GM03348 (cell line): ENCODE measurements around the gene PELI2.

Source experiments
- DNase-seq: peaks from one replicate; pipeline ENCODE4 v3.0.0; 2012; ENCODE audit warnings: low spot score

The PELI2 gene

GRCh38 chr14:56117765-56118610 is at the start of gene PELI2:
Gene PELI2, plus strand, starts transcription at chr14:56118411. Its CDS starts 250 bp downstream, at chr14:56118661.
- peak; percentile 88 for DNase-seq

DNA sequence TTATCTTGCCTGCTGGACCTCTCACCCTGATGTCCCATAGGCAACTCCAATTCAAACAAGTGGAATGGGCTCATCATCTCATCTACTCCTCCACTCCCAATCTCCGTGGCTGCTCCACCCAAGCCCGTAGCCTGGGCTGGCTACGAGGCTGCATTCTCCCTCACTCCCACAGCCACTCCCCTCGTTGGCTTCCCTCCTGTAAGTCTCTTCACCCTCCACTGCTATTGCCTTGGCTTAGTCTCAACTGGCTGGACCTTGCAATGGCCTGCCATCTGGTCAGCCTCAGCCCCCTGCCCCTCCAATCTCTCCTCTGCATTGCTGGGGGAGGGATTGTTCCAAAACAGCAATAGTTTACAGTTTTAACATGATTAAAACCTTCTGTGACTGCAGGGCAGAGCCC is 44.4 kb upstream of the PELI2 start:
- DNase-seq, result no peak

DNA sequence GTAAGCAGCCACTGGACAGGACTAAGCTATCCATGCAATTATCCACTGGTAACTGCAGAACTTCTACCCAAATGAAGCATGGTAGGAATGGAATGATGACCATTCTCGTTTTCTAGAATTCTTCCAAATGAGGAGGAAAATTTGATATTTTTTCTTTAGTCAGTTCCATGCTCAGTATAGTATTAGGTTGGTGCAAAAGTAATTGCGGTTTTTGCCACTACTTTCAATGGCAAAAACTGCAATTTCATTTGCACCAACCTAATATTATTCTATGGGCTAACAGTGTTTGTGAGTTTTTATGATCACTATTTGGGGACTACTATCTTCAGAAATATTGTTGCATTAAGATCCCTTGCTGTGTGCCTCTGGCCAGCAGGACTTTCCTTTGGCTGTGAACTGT is 42.9 kb upstream of the PELI2 start:
- DNase-seq, result no peak

DNA sequence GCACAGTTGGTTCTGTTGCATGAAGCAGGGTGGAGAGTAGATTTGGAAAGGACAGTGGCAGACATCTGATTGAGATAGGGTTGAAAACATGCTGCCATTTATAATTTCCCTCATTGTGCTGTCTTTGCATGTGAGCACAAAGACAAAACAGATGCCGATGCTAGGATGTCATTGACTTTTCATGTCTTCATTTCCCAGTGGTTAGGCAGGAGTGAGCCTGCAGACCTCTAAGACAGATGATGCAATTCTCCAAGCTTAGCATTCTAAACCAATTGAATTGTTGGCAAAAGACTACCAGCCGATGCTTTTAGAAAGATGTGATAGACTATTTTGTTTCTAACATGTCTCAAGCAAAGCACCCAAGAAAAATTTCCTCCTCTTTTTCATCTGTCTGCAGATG is 37.1 kb upstream of the PELI2 start:
- DNase-seq, result peak; percentile 22

DNA sequence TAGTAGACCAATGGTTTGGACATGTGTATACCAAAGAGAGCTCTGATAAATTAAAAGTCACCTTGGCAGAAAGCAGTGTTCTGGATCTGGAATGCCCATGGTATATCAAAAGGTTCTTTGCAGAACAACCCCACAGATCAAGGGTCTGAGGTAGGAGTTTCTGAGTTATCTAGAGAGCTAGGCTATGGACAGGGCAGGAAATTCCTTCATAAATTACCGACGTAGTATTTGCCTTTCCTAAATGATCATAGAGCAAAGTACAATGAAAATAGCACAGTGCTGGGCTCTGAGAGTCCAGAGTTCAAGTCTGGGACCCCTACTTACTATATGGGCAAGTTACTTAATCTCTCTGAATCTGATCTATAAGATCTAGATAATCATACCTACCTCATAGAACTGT is 35.3 kb upstream of the PELI2 start:
- DNase-seq, result no peak

- no peak for DNase-seq
Observed at GRCh38 chr14:56085471-56085870, 32.7 kb upstream of the PELI2 start.

DNA sequence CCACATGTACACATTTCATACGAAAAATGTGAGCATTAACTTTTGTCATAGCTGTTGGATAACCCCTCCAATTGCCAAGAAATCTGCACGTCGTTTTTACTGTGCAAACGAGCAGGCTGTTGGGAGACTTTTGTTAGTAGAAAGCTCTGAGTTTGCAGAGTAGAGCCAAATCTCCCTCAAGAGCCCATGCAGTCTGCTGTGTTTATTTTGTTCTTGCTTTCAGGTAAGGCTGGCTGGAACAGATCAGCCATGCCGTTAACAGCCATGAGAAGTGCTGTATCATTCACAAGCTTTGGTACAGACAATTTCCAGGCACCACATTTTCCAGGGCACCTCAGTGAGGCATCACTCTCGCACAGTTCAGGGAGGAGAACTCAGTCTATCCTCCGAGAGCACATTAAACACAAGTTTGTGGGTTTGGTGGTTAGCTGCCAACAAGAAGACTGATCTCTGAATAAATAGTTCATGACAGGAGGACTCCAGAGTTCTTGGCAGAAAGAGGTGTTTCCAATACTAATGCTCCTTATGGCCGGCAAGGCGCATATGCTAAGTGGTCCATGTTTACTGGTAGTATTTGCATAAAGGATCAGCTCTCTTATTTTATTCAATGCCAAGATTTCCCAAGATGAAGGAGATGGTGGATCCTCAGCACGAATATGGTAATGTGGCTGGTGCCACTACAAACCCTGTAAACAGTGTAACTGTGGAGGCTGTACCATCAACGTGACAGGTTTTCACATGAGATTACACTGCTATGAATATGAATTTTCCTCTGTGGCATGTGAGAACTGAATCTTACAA is 30.3 kb upstream of the PELI2 start:
- DNase-seq, result no peak

- no peak for DNase-seq
Observed at GRCh38 chr14:56088941-56089340, 29.3 kb upstream of the PELI2 start.

DNA sequence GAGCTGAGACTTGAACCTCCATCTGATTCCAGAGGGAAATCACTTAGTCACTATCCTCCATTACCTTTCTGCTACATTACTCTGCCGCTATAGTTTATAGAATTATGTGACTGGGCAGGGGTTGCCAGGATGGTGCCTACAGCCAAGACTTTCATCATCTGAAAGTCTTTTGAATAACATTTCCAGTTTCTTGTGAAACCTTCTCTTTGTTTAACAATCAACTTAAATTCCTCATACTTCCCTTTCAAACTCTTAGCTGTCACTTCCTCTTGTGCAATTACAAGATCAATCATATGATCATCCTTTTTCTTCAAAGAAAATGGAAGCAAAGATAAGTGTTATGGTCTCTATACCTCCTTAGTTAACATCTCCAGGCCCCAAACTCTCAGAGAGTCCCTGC is 25.4 kb upstream of the PELI2 start:
- DNase-seq, result no peak

DNA sequence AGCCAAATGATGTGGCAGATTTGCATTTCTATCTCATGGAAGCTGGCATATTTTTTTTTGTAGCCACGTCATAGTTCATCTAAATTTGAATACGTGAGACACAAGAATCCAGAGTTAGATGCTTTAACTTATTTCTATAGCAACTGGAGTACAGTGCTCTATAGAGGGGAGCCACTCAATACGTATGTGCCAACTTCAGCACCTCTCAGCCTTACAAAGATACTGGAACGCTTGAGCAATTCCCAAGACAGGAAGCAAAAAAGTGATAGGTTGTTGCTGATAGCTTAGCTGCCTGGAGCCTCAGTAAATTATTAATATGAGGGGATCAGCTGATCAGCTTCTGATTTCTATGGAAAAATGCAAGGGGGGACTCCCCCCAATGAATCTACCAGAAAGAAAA is 24.1 kb upstream of the PELI2 start:
- no peak for DNase-seq

DNA sequence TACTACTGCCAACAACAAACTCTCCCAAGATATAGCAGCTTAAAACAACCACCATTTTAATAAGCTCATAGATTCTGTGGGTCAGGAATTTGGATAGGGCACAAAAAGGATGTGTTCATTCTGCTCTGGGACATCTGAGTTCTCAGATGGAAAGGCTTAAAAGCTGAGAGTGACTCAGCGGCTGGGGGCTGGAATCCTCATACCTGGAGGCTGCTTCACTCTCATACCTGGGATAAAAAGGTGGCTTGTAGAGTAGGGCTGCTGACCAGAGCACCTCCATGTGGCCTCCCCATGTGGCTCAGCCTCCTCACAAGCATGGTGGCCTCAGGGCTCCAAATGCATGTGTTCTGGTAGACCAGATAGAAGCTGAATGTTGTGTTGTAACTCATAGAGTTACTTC is 20.2 kb upstream of the PELI2 start:
- no peak for DNase-seq

- no peak for DNase-seq
Observed at GRCh38 chr14:56099081-56099797, 19.0 kb upstream of the PELI2 start.

GRCh38 chr14:56100556-56100955 is 17.7 kb upstream of the PELI2 start:
- DNase-seq, result peak; percentile 42

- peak; percentile 5 for DNase-seq
Observed at GRCh38 chr14:56102941-56103340, 15.3 kb upstream of the PELI2 start.

- no peak for DNase-seq
Observed at GRCh38 chr14:56107615-56108014, 10.6 kb upstream of the PELI2 start.

GRCh38 chr14:56108057-56108456 is 10.2 kb upstream of the PELI2 start:
- DNase-seq, result no peak

GRCh38 chr14:56112781-56113180 is 5.4 kb upstream of the PELI2 start:
- no peak for DNase-seq

DNA sequence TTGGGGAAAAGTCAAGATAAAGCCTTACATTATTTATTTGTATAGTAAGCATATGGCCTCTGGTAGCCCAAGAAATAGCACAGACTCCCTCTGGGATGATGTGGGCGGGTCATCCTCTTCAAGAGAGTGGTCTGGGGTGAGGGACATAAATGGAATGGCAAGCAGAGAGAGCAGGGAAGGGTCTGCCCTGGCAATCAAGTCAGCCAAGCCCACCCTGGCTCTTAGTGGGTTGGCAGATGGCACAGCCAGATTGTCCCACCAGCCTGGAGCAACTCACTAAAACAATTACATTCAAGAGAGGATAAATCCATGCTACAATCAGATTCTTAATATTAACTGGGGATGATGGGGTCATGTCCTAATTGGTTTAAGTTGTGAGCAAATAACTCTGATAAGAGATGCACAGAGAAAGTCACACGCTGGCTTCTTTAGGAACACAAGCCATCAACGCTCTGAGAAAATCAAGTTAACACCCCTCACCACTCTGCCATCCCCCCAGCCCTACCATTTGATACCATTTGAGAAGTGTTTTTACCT is 2.8 kb upstream of the PELI2 start:
- DNase-seq, result no peak

- no peak for DNase-seq
Observed at GRCh38 chr14:56115976-56116893, 2.0 kb upstream of the PELI2 start.

DNA sequence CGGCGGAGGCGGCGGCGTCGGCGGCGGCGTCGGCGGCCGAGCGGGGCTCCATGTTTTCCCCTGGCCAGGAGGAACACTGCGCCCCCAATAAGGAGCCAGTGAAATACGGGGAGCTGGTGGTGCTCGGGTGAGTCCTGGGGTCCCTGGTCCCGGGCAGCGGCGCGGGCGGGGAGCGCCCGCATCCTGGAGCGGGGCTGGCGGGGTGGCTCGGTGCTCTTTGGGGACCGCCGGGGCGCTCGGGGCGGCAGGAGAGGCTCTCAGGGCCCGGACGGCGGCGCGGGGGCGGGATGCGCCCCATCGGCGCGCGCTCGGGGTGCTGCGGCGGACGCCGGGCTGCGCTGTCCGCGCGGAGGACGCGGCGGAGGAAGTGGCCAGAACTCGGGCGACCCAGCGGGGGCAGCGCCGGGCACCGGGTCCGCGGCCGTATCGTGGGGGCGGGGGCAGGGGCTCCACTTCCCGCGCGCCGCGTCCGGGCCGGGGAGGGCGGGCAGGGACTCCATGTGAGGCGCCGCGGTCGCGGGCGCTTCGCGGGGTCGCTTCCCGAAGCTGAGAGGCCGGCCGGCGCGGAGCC is 485 bp downstream of the PELI2 start:
- DNase-seq, result peak; percentile 47
